Activated T-cell treated with anti-CD3 and anti-CD28 coated beads for 48 hours (primary cell): Measurements from ENCODE around the gene PRKN.

Experiments used
- DNase-seq: peaks from one replicate; pipeline ENCODE4 v3.0.0-alpha.2; 2020; ENCODE audit warnings: low read depth

The PRKN gene

DNA sequence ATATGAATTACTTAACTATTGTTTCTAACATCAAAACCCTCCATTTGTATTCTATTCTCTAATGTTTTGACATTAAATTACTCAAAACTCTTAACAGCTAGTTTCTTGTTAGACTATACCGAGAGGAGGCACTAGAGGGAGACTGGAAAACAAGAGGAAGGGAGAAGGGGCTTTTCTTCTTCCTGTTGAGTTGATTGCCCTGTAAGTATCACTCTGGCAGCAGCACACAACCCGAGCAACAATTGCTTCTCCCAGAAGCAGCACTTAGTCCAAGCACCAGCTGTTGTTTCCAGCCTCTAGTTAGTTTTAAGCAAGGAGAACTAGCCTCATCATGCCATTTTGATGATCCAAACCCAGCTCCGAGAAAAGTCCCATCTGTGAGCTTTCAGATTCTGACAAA is 603.8 kb downstream of the PRKN start:
- no peak for DNase-seq

DNA sequence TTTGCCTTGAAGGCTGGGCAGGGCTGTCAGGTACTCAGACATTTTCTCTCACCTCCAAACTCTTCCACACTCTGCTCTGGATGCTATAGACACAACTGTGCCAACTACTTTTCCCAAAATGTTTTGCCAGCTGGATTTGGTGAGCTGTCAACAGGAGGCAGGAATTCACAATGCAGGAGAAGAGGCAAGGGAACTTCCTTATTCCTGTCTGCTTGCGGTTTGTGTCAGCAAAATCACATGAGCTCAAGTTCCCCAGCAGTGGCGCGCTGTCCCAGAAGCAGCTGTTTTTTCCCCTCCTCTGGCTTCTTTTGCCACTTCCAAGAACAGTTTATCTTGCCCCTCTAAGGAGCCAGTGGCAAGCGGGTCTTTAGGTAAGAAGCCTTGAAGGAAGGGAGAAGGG is 608.2 kb downstream of the PRKN start:
- DNase-seq = no peak

DNA sequence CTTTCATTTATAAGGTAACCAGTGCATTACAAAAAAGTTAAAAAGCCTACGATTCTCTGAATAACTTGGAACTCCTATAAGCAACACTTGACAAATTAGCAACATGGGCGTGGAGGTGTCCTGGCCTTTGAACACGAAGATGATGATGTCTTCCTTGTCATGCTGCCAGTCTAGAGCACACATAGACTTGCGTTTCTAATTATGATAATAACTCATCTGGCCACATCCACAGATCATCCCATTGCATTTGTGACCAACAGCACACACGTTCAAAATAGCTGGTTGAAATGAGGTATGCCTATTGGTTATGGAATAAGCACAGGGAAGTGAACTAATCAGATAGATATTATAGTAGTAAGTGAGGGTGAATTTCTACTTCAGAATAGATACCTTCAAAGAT is 608.9 kb downstream of the PRKN start:
- DNase-seq = no peak

DNA sequence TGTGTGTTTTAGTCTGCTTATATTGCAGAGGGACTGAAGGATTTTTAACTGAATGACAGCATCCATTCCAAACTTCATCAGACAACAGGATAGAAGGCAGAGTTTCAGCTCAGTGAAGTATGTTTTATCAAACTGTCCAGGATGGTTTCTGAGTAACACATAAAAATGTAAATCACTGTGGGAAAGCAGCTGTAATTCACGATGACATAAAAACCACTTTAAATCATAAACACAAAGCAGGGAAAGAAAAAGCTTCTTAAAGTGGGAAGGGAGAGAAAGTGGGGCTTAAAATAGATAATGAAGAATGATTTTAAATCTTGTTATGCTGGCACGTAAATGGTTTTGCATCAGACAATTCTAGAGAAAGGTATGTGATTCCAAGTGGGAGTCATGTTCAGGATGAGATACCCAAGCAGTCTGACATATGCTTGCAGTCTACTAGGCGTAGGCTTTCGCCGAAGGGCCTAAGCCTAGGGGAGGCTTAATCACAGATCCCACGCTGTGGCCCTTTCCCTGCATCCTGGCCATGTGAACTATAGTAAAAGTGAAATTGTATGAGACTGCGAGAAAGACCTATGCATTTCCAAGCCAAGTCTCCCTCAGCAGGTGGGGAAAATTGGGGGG is 610.6 kb downstream of the PRKN start:
- no peak for DNase-seq

DNA sequence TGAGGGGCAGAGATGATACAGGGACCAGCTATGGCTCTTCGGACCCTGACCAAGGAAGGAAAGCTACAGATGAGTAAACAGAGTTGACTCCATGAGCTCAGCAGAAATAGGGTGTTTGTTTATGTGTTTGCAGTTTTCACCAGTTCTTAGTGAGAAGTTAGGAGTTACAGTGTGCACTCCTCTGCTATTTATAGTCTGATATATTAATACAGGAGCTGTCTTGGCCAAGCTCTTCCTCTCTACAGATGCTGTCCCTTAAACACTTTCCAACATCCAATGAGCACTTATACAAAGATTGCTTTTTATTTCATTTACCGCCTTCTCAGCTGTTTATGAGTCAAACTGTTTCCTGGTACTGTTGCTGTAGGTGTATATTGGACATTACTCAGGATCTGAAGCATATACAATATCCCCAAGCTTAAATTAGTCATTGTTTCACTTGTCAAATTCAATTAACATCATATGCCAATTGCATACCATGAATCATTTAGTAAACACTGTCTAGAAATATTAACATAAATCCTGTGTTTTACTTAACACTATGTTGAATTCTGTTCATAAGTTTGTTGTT is 618.0 kb downstream of the PRKN start:
- DNase-seq = no peak

DNA sequence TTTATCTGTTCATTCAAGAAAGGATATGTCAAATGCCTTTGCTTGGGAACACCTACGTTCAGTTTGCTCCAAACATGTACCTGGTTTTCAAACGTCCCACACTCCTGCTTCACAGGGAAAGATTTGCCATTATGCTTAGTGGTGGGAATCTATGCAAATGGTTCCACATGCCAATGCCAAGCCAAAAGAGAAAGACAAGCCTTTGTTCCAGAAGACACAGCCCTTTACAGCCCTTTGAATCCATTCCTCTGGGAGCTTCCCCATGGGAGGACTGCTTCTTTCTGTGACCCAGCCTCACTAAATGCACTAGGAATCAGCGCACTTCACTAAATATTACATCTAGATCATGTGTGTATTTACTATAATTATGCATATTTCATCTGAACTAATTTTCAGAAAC is 619.5 kb downstream of the PRKN start:
- no peak for DNase-seq

DNA sequence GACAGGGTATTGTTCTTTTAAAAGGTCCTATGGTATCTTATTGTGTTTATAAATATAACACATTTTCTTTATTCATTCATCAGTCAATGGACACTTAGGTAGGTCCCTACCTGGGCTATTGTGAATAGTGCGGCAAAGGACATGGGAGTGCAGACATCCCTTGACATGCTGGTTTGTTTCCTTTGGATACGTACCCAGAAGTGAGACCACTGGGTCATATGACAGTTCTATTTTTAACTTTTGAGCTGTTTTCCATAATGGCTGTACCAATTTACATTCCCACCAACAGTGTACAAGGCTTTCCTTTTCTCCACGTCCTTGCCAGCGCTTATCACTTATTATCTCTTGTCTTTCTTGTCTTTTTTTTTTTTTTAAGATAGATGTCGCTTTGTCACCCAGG is 627.5 kb downstream of the PRKN start:
- DNase-seq = no peak

DNA sequence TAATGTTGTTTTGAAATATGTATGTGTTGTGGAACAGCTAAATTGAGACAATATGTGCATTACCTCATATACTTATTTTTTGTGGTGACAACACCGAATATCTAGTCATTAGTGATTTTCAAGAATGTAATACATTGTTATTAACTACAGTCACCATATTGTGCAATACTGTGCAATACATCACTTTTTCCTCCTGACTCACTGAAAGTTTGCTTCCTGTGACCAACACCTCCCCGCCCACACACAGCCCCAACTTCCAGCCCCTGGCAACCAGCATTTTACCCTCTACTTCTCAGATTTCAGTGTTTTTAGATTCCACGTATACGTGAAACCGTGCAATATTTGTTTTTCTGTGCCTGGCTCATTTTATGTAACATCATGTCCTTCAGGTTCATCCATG is 627.9 kb downstream of the PRKN start:
- DNase-seq = peak; percentile 36

DNA sequence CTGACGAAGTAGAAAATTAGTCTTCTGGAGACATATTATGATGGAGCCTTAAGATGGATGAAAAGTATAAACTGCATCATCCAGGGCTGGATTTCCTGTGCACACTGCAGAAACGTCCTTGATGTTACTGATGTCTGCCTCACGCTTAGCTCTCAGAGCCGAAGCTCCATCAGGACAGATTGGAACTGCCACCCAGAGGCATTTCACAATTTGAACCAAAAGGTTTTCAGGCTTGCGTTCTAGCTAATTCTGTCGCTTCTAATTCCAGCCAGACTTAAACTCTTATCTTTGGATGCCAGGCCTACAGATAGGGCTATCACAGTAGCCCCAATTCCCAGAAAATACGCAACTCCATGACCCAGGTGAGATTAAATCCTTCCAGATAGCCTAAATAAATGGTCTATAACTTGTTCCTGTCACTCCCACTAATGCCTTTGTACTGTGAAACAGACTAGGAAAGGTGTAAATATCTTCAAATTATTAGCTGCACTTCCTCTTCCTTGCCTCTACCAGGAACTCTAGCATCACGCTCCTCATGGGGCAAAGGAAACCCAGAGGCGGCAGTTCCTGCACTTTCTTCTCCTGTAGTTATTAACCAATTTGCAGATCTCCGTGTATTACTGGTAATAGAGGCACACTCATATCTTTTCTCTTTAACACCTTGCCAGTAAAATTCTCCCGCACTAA is 634.6 kb downstream of the PRKN start:
- no peak for DNase-seq

DNA sequence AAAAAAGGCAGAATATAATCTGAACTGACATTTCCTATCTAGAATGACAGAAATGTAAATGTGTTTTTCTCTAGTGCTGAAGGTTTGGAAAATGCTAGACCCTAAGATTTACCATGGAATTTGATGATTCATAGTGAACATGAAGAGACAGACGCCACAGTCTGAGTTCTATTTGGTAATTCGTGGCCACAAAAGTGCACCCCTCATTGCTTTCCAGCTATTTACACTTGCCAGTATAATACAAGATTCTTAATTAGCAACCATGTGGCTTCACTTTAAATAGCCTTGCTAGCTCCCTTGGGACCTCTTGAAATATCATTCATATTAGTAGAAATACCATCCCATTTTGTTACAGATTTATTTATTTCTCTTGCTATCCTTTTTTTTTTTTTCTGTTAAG is 636.8 kb downstream of the PRKN start:
- no peak for DNase-seq

DNA sequence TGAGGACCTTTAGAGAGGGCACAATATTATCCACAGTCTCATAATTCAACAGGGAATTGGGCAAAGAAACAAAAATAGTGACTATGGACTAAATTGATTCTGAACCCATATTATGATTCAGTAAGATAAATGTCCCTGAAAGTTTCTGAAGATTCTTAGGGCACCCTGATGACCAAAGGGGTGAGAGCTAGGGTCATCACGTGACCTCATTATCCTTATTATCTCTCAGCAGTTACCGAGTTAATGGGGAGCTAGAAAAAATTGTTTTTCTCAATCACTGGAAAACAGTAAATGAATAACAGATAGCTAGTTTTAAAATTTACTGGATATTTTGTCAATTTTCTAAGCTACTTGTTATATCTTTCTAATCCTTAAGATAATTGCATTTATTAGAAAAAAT is 639.5 kb downstream of the PRKN start:
- no peak for DNase-seq

DNA sequence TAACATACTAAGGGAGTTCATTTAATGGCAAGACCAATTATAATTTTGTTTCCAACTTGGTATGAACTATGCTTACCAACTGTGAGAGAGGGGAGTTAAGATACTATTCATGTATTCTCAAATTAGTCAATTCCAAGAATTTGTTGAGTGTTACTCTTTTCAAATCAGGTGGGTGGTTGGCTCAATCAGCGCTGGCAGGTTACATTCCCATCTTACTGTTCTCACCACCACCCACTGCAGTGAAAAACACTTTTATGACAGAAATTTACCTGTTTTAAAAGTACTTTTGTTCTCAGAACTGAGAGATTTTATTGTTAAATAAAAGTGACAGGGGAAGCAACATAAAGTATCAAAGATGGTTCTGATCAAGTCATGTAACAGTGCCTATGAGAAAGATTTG is 642.0 kb downstream of the PRKN start:
- DNase-seq = no peak

DNA sequence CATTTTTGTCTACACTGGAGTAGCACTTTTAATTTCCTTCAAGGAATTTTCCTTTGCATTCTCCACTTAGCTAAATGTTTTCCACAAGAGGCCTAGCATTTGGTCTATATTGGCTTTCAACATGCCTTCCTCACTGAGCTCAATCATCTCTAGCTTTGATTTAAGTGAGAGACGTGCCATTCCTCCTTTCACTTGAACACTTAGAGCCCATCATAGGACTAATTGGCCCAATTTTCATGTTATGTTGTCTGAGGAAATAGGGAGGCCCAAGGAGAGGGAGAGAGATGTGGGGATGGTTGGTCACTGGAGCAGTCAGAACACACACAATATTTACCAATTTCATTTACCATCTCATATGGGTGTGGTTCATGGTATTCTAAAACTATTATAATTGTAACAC is 645.0 kb downstream of the PRKN start:
- DNase-seq = no peak

DNA sequence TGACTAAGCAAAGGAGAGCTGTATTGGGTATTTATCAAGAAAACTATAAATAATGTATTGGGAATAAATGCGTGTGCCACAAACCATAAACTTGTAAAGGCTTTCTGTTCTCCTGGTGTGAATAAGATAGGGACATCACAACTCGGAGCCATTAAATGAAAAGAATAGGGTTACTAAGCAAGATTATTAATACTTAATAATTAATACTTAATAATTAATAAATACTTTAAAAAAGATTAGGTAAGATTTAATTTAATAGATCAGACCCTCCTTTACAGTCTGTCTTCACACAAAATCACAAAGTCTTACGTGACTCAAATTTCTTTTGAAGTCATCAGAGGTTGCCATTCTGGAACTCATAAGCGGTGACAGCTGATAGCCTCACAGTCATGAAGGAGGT is 648.9 kb downstream of the PRKN start:
- no peak for DNase-seq

DNA sequence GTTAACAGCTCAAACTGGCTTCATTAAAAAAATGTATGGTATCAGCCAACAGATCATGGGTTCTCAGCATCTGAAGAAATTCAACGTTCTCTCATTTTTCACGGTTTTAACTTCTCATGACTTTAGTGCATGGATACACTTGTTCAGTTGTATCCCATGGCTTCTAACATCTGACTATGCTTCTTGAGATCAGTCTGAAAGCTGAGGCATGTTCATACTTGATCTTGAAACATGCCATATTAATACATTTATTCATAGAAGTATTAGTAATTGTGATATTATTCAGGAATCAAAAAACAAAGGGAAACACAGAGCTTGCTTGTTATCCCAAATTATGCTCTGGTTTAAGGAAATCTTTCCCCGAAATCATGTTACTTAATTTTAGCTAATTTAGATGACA is 649.4 kb downstream of the PRKN start:
- DNase-seq = no peak

DNA sequence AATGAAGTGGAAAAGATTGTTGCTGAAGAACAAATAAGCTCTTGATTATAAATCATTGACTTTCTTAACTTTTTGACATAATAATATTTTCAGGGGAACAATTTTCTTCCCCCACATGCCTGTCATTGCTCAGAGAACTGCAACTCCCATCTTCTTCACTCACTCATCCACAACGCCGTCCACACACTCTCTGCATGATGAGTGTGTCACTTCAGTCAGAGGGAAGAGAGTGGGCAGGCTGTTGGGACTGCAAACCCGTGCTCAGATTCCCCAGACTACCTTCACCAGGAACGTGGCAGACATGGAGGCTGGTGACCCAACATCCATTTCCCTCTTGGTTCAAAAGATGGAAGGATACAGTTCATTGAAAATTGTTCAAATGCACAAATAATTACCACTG is 650.8 kb downstream of the PRKN start:
- DNase-seq = no peak

DNA sequence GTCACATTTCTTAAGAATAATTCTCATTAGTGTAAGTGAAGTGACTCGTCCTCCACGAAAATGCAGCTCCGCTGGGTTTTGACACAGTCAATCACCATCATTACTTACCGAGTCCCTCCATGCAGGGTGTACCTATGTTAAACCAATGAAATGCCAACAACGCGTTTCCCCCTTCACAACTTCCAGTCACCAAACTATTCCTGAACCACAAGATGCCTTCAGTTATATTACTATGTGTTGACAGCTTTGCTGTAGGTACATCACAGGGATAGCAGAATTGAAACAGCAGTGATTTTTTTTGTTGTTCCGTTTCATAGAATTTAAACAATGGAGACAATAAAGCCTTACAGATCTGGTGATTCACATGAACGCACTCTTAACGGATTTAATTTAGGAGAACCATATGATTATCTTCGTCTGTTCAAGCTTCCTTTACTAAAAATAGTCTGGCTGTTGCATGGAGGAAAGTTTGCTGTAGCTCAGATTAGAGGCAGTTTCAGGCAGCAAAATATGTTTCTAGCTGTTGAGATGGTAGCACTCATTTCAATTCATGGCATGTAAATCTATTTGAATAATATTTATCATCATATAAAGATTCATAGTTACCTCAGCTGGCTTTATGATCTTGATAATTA is 652.8 kb downstream of the PRKN start:
- DNase-seq = no peak

DNA sequence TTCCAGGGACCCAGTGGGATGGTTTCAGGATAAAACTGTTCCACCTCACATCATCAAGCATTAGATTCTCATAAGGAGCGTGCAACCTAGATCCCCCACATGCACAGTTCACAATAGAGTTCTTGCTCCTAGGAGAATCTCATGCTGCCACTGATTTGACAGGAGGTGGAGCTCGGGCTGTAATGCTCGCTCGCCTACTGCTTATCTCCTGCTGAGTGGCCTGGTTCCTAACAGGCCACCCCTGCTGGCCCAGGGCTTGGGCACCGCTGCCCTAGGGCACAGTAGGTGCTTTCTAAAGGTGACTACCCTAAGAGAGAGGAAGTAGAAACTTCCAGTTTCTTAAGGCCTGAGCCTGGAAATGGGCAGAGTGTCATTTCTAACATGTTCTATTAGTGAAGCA is 656.9 kb downstream of the PRKN start:
- no peak for DNase-seq

DNA sequence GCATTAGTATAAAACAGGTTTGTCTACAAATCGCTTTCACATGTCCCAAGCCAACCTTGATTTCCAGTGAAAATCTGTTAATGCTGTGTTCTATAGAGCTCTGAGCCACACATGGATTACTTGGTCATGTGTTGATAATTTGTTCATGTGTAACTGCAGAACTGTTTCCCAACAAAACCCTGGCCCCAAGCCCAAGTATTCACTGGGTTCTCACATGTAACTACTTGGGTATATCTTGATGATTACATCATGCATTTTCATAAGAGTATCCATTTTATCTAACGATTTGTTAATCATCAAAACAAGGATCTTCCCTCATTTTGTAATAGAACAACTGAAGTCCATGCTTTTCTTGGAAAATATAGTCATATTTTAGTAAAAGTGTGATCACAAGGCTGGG is 657.6 kb downstream of the PRKN start:
- no peak for DNase-seq

DNA sequence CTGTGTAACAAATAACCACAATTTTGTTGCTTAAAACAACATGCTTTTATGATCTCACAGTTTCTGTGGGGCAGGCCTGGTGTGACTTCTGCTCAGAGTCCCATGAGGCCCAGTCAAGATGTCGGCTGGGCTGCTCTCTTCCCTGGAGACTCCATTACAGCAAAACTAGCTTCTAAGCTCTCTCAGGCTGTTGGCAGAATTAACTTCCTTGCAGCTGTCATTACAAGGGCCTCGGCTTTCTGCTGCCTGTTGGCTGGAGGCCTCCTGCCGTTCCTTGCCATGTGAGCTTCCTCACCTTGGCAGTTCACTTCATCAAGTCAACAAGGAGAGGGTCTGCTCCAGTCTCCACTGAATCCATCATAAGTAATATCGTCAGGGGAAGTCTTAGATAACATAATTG is 659.2 kb downstream of the PRKN start:
- no peak for DNase-seq

DNA sequence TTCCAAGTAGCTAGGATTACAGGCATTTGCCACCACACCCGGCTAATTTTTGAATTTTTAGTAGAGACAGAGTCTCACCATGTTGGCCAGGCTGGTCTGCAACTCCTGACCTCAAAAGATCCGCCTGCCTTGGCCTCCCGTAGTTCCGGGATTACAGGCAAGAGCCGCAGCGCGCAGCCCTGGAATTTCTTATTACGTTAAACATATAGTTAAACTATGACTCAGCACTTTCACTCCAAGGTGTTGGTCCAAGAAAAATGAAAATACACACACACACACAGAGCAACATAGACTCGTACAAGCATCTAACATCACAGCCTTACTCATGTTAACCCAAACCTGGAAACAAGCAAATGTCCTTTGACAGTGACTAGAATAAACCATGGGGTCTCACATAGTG is 663.9 kb downstream of the PRKN start:
- no peak for DNase-seq

DNA sequence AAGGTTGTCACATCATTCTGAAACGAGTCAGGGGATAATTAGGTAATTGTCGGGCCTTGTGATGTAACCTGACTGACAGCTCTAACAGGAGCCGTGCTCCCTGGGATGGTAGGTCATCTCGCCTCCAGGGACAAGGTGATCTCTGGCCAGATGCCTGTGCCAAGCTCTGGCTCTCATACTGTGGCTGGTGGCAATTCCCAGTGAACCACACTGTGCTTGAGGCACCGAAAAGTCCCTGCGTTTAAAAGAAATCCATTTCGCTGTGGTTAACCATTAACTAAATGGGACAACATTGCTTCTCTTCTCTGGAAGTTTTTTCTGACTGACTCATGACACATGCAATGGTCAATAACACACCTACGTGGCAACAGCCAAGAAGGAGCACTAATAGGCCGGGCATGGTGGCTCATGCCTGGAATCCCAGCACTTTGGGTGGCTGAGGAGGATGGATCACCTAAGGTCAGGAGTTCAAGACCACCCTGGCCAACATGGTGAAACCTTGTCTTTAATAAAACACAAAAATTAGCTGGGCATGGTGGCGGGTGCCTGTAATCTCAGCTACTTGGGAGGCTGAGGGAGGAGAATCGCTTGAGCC is 669.2 kb downstream of the PRKN start:
- DNase-seq = no peak

DNA sequence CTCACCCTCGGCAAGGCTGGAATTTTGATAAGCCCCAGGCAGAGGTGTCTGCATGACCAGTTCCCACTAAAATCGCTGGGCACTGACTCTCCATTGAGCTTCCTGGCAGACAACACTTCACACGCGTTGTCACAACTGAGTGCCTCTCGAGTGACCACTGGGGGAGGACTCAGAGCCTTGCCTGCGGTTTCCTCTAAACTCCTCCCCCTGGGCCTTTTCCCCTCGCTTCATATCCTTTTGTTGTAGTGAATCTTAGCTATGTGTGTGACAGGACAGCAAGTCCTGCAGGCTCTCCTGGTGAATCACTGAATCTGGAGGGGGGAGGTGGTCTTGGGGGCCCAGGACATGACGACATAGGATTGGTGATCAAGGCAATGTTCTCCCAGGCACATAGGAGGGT is 670.8 kb downstream of the PRKN start:
- no peak for DNase-seq
